NCI-H2171 (cell line): Measurements from ENCODE around the gene FCMR.

ENCODE experiments used
- DNase-seq: peaks from one replicate; lab custom pipeline; 2025; lab: John Stamatoyannopoulos, UW

The FCMR gene

DNA sequence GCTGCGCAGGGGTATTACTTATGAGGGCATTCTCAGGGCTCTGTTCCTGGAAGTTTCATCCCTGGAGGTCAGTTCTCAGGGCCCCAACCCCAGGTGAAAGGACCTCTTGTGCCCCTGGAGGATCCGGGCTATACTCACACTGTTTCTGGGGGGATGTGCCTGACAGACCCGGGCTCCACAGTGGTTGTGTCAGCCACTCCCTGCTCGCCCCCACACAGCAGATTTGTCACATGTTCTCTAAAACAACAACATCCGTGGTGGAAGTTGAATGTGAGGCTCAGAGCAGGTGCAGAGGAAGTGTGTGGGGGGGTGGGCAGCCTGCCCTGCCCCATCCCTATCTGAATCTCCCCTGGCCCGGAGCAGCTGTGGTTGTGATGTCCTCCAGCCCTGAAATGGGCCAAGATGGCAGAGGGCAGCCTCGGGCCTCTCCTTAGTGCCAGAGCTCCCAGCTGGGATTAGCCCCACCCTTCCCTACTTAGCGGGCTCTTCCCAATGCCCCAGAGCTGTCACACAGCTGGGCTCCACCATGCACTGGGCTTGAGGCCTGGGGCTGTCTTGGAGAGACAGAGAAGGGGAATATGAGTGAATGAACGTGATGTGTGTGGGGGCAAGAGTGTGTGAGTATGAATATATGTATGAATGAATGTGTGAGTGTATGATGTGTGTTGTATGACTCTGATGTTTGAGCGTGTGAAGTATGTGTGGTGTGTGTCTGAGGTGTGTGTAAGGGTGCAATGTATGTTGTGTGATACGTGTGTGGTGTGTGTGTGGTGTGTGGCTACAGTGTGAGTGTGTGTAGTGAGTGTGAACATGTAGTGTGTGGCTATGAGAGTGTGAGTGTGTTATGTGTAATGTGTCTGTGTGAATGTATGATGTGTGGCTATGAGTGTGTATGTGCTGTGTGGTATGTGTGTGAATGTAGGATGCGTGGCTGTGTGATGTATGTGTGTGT, 1.5 kb upstream of the FCMR start:
- no peak for DNase-seq

DNA sequence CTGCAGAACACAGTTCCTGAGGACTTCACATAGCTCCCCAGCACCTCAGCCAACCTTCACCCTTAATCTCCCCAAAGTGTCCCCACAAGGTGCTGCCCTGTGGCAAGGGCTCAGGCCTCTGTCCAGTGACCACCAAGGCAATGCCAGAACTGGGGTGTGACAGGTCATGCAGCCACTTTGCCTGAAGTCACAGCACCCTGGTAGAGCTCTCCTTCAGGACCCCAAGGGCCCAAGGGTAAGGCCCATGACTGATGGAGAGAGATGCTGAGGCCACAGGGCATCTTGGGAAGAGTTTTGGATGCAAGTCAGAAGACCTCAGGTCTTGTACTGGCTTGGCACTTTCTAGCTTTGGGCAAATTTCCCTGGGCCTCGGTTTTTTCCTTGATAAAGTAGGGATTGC, 783 bp upstream of the FCMR start:
- DNase-seq, result no peak

DNA sequence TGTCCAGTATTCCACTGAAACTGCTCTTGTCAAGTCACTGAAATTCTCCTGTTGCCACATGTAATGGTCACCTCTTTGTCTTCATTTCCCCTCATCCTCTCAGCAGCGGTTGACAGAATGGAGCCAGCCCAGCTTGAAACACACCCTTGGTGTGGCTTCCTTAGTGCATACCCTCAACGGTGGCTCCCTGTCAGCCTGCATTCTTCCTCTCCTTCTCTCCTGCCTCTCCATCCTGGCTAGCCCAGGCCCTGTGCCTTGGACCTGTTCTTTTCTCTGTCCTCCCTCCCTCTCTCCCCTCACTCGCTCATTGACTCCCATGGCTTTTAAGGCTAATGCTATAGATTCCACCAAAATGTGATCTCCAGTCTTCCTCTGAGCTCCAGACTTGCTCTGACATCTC, 3.7 kb downstream of the FCMR start:
- DNase-seq, result no peak

DNA sequence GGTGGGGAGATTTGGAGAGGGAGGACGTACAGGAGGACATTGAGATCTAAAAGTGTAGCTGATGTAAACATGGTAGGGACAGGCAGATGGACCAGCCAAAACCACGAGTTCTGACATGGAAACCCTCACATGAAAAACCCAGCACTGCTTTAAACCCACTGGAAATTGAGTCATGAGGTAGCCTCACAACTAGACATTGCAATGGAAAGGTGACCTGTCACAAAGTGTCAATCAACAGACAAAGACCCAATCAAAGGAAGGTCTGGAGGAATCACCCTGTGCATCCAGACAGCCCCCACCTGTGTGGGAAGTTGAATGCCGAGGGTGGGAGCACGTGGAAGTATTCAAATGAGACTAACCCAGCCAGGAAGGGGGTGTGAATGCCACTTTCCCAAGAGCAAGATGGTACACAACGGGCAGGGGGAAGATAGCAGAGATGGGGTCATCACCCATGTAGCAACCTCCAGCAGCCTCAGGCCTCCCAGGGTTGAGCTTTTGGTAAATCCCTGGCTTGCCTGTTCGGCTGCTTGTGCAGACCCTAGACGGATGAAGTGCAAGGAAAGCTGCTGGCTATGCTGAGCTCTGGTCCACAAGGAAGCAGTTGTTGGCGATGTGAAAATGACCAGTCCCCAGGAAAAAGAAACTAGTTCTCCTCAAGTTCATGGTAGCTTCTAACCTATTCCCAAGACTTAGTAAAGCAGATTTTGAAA, 5.6 kb downstream of the FCMR start:
- no peak for DNase-seq

DNA sequence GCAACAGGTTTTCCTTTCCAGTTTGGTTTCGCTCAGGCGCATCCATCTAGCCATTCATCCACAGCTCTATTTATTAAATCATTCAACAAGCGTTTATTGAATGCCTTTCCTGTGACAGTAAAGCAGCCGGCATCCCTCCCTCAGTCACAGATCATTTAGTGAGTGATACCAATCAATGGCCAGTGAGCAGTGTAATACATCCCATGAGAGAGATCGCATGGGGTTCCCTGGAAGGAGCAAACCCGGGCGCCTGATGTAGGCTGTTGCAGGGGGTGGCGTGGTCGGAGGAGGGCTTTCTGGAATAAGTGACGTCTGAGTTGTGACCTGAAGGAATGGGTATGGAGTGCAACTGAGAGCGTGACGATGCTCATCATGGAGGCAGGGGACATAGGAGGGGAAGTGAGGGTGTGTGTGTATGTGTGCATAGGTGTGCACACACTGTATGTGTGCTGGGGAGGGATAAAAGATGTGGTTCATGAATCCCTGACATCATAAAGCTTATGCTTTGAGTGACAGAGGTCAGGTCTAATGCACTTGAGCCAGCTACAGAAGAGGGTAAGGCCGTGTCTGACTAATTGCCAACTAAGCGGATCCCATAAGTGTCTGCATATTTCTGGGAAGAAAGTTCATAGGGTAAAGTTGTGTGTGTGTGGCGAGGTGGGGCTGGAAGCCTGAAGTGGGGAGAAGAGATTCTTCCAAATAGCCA, 6.6 kb downstream of the FCMR start:
- no peak for DNase-seq

DNA sequence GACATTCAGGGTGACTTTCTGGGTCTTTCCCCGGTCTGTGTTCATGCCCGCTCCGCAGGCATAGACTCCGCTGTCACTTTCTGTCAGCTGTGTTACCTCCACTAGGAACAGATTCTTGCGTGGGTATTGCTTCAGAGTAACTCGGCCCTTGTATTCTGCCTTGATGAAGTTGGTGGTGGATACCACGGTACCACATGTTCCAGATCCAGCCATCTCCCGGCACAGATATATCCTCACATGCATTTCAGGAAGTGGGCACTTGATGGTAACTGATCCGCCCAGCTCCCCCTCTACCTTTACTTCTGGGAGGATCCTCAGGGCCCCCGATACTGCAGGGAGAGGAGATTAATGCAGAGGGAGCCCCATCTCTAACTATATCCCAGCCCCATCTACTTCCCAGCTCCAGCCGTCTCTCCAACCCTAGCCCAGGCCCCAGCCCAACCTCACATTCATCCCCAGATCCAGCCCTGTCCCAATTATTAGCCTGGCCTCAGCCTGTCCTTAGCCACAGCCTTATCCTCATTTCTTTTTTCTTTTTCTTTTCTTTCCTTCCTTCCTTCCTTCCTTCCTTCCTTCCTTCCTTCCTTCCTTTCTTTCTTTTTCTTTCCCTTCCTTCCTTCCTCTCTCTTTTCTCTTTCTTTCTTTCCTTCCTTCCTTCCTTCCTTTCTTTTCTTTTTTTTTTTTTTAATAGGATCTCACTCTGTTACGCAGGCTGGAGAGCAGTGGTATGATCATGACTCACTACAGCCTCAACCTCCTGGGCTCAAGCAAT, 7.8 kb downstream of the FCMR start:
- DNase-seq, result no peak

DNA sequence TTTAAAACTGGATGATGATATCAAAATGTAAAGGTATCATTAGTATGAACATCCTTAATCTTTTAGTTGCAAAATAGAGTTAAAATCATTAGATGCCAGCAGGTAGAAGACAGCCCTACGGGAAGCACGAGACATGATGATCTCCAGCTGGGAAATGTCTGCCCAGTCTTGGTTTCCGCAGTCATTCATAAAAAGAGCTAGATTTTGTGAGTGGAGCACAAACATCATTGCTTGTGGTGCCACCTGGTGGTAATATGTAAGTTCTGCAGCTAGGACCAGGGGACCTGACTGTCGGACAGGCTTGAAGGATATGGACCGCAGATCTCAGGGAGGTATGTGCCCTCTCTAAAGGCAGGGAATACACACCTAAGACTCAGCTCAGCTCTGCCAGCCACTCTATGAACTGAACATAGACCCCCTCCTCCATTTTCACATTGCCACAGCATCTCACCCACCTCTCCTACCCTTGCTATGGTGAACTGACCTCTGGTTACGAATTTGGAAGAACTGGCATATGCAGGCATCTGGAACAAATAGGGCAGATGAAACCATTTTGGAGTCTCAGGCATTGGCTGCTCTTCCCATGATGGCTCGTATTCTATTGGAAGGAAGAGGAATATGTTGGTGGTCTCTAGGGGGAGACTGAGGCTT, 9.2 kb downstream of the FCMR start:
- DNase-seq, result peak; percentile 53

DNA sequence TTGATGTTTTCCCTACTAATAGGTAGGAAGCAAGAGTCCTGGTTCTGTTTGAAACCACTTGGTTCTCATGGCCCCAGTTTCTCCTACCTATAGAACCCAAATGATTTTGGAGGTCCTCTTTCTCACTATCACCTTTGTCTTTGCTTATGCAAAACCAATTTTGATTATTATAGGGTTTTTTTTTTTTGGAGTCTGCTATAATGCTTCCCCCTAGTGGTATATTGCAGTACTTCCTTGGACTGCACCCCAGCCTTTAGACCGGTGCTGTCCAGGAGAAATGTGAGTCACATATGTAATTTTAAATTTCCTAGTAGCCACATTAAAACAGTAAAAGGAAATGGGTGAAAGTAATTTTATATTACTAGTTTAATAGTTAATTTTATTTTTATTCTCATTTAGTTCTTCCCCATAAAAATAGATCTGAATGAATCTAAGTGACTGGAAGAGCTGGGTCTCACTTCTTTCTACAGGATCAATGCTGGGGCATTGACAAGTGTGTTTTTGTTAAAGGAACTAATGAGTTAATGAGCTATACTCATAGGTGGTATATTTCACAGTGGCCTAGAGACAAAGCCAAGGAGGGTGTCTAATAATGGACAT, 10.6 kb downstream of the FCMR start:
- DNase-seq, result peak; percentile 36

DNA sequence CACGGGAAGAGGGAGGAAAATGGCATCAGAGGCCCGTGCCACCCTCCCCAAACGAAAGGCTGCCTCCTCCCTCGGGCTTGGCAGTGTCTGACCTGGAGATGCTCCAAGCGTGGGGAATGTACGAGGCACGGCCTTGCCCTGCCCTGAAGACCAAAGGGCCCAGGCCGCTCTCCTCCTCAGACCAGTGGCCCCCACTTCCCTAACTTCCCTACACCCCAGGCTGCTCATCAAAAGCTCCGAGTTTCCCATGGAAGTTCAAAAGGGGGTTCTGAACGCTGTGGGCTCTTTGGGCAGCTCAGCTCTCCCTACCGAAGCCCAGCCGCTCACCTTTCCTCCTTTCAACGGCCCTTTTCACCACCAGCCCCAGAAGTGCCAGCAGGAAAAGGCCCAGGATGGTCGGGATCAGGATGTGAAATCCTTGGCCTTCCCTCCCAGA, 11.8 kb downstream of the FCMR start:
- DNase-seq, result no peak

DNA sequence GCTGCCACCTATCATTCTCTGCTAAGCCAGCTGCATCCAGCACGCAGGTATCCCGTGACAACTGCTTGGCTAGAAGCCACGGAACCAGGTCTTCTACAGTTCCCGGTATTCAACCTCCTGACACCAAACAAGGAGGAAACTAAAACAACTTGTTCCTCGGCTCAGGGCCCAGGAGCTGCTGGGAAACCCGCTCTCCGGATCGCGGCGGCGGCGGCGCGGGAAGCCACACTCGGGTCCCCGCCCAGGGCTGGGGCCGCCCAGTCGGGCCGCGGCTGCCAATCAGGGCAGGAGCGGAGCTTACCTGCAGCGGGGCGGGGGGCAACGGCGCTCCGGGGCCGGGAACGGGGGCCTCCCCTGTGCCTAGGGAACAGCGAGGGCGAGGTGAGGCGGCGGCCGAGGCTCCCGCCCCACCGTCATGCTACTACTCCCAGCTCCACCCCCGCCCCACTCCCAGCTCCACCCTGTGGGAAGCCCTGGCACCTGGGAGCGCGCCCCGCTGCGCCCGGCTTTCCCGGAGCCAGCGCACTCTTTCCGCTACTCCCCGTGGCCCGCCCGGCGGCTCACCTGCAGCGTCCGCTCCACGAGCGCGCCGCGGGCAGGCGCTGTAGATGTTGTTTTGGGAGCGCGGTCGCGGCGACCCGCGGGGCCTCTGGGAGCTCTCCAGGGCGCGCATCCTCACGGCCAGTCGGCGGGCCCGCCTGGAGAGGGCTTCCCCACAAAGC, 12.4 kb downstream of the FCMR start:
- DNase-seq, result peak; percentile 83

DNA sequence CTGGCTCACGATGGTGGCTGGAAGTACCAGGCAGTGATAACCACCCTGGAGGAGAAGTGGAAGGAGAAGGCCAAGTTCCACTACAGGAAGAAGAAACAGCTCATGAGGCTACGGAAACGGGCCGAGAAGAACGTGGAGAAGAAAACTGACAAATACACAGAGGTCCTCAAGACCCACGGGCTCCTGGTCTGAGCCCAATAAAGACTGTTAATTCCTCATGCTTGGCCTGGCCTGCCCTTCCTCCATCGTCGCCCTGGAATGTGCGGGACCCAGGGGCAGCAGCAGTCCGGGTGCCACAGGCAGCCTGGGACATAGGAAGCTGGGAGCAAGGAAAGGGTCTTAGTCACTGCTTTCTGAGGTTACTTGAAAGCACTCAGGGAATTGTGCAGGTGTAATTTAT, 13.7 kb downstream of the FCMR start:
- no peak for DNase-seq

DNA sequence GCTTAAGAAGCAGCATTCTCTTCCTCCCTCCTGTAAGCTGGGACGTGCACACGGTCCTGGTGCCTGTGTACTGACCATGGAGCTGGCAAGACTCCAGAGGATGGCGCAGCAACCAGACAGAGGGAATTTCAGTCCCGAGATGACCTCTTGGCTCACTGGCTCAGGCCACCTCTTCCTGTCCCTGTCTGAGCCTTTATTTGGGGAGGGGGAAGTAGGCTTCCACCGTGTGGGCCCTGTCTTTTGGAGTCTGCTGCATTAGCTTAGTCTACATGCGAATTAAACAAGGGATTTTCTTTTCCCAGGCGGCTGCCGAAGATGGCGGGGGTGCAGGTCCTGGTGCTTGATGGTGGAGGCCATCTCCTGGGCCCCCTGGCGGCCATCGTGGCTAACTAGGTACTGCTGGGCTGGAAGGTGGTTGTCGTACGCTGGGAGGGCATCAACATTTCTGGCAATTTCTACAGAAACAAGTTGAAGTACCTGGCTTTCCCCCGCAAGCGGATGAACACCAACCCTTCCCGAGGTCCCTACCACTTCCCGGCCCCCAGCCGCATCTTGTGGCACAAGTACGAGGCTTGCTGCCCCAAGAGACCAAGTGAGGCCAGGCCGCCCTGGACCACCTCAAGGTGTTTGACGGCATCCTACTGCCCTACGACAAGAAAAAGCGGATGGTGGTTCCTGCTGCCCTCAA, 14.3 kb downstream of the FCMR start:
- DNase-seq, result no peak

DNA sequence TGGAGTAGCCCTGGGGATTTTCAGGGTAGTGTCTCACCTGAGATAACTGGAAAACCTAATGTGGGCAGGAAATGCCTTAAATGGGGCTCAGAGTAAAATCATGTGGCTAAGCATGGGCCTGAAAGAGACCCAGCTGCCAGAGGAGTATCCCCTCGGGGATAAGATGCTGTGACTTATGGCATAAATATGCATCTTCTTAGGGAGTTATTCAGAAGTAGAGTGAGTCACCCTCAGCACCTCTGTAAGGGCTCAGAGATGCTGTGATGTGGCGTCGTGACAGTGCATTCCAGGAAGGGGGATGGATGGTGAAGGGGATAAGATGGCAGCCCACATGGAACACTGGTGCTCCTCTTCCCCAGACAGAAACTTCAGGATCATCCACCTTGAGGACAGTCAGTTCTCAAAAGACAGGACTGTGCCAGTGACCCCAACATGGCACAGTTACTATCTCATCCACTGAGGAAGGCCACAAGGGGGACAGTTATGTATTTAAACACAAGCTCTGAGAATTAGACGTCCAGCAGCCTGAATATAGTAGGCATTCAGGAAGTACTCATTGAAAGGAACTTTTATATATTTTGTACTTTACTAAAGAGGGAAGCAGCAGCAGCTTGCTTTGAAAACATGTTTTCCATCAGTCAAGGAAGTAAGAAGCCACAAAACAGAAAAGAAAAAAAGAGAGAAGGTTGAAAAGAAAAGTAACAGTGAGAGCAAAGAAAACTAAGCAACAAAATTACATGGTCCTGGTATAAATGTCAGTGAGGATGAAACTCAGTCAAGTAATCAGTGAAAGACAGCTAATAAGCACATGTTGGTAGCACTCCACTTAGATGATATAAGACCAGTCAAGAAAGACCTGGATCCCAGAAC, 16.2 kb downstream of the FCMR start:
- no peak for DNase-seq

DNA sequence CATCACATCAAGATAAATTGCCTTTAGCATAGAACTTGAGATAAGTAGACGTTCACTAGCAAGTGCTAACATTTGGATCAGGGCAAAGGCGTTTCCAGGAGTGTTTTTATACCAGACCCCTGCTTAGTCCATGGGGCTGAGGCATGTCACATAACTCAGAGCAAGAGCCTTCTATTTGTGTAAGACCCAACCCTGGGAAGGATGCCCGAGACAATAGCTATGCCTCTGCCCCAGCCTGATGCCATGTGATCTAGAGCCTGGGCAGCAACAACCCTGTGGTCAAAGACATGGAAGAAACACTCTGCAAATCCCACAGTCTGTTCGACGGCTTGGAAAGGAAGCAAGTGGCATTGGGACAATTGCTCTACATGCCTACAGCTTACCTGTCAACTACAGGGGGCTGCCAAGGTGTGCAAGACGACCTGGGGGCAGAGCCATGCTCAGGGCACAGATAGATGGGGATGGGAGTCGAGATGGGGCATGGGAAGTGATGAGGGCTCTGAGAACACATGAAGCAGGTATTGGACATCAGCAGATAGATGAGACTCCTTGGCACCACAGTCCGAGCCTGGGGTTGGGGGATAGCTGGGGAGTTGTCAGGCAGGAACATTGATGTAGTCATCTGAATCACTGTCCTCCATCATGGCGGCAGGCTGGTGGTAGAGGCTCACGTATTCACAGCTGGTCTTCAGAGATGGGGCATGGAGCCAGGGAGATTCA, 17.2 kb downstream of the FCMR start:
- DNase-seq, result no peak

DNA sequence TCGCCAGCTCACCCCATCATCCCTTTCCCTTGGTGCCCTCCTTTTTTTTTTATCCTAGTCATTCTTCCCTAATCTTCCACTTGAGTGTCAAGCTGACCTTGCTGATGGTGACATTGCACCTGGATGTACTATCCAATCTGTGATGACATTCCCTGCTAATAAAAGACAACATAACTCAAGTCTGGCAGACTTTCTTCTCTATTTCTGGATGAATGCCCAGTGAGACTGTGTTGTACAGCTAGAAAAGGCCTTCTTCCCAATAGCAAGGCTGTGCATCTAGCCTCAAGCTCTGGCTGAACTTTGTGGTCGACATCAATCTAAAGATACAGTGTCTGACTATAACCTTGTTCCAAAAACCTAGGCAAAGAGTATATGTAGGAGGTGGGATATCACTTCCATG, 18.1 kb downstream of the FCMR start:
- no peak for DNase-seq

DNA sequence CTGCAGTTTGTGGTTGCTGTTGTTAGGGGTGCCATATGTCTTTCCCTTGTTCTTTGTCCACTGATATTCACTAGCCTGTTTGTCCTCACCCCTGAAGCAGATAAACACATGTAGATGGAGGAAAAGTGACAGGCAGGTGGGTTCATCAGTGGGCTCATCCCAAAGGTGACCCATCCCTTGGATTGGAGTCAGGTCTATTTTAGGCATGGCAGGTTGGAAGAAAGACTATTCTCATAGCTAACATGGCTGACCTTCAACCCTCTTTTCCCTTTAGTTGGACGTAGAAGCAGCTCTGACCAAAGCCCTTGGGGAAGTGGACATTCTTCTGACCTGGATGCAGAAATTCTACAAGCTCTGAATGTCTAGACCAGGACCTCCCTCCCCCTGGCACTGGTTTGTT, 19.0 kb downstream of the FCMR start:
- DNase-seq, result no peak

DNA sequence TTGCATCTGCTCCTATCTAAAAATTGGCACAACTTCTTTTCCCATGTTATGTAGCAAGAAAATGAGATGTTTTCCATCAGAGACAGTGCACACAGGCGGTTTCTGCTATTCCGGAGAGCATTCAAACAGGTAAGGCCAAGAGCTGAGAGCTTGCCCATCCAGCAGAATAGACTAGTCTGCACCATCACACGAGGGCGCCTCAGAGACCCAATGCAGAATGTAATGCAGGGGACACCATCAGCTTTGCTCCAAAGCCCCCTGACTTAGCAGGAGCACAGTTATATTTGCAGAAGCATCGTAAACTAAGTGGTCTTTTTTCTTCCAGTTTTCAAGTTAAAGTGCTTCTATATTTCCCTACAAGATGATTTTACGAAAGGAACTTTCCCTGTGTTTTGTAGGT, 19.8 kb downstream of the FCMR start:
- no peak for DNase-seq

DNA sequence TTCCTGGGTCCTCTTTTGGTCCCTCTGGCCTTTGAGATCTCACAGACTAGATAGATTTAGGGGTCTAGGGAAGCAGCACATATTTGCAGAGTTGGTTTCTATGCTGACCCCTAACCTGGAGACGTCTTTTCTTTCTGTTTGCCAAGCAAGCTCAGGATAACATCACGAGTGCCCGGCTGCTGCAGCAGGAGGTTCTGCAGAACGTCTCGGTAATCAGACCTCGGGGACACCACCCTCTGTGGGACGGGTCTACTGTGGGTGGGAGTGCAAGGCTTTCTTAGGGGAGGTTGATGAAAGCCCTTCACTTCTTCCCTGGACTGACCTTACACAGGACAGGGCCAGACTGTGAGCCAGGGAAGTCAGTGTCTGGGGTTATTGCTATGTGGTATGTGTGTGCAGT, 21.6 kb downstream of the FCMR start:
- DNase-seq, result no peak
